HG03378 (cell line): ENCODE data around the gene GCKR.

Source experiments
- ATAC-seq: cut with Tn5 transposase; IDR thresholded peaks from one replicate; pipeline ENCODE4 v1.9.1; 2021; ENCODE audit warnings: mild to moderate bottlenecking, moderate library complexity; ENCODE audit not compliant: unreplicated experiment

Gene GCKR

DNA sequence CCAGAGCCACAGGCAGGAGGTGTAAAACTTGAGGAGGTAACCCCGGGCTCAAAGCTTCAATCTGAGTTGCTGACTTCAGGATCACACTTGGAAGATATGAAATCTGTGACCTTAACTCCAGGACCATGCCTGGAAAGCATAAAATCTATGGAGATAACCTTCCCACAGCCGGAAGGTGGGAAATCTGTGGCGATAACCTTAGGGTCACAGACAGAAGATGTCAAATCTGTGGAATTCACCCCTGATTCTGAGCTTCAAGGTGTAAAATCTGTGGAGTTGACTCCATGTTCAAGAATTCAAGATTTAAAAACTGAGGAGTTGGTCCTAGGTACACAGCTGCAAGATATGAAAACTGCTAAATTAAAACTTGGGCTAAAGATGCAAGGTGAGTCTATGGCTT lies 74.6 kb downstream of the GCKR start:
- ATAC-seq = no peak

- ATAC-seq = no peak
These were observed 75.0 kb downstream of the GCKR start for GRCh38 chr2:27571681-27572080.

DNA sequence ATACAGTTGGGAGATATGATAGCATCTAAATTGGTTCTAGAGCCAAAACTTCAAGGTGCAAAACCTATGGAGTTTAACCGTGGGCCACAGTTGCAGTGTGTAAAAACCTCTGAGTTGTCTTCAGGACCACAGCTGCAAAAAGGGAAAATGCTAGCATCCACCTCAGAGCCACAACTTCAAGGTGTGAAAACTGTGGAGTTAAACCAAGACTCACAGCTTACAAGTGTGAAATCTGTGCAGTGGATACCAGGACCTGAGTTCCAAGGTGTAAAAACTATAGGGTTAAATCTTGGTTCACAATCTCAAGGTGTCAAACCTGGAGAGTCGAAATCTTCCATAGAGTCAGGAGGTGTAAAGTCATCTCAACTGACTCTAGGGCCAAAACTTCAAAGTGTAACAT lies 75.8 kb downstream of the GCKR start:
- no peak for ATAC-seq

DNA sequence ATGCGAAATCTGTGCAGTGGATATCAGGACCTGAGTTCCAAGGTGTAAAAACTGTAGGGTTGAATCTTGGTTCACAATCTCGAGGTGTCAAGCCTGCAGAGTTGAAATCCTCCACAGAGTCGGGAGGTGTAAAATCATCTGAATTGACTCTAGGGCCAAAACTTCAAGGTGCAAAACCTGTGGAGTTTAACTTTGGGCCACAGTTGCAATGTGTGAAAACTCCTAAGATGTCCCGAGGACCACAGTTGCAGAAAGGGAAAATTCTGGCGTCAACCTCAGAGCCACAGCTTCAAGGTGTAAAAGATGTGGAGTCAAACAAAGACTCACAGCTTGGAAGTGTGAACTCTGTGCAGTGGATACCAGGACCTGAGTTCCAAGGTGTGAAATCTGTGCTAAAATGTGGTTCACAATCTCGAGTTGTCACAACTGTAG lies 76.4 kb downstream of the GCKR start:
- ATAC-seq = no peak
